Activated naive CD8-positive, alpha-beta T cell treated with anti-CD3 and anti-CD28 coated beads, Interleukin-2, amount 50 U/mL, for 16 hours (primary cell): ENCODE results near the gene TSGA10IP.

ENCODE experiments used
- DNase-seq: peaks from one replicate; pipeline ENCODE4 v3.0.0-alpha.2; 2020; ENCODE audit warnings: low read depth, low spot score

Gene TSGA10IP

DNA sequence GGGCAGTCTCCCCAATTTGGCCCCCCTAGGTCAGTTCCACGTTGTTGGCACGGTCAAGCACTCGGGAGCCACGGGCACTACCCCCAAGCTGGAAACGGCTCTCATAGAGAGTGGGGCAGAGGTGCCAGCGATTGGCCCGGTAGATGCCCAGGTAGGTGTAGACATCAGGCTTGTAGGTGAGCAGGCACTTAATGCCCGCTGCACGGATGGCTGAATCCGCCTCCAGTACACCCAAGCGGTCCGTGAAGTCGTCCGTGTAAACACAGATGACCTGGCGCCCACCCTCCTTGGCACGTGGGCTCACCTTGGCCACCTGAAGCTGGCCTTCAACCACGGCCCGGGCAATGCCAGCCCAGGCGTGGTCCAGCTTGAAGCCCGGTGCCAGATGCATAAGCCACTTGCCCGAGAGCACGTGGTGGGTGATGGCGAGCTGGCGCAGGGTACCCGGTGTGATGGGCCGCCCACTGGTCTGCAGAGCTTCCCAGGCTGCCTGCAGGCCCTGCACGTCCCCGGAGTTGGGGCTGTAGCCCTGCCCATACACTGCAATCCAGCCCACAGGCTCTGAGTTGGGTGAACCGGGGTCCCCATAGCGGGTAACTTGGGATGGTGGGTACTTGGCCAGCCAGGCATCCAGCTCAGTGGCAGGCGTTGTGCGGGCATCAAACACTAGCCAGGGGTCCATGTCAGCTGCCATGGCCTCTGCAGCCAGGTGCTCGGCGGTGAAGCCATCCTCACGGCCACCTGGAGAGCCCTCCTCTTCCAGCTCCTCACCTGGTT is 27.7 kb upstream of the TSGA10IP start:
- no peak for DNase-seq

DNA sequence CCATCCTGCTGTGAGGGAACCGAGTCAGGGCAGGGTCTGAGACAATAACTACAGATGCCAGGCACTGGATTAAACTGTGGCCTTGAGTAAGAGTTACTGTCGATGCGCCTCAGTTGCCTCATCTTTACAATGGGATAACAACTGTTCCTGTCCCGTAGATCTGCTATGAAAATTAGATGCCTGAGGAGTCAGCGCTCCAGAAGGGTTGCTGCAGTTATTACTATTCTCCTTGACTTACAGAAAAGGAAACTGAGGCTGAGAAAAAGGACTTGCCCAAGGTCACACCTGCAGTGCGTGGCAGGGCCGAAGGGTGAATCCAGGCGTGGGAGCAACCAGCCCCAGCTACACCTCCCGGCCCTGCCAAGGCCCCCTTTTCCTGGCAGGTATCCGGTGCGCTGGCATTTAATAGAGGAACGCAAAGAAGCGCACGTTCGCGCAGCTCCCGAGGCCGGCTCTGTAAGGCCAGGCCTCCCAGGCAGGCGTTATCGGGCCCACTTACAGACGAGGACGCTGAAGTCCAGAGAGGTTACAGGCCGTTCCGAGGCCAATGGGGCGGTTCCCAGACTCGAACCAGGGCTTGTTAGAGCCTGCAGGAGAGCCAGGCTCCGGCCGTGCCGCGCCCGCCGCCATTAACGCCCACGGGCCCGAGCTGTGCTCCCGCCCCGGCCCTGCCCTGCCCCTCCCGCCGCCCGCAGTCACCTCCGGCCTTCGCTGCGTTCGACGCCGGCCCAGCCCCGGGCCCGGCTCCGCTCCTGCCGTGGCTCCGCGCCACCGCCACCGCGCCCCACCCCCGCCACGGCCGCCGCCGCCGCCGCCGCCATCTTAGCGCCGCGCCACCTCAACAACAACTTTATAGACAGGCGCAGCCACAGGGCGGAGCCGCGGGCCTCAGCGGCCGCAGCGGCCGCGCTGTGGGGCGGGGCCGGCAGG is 26.8 kb upstream of the TSGA10IP start, which contains the start of gene C11orf68:
TSS of gene C11orf68 (minus strand) at position 852 of the 930 bp plus-strand sequence. CDS start at position 821, 31 bp downstream.
- DNase-seq = no peak

DNA sequence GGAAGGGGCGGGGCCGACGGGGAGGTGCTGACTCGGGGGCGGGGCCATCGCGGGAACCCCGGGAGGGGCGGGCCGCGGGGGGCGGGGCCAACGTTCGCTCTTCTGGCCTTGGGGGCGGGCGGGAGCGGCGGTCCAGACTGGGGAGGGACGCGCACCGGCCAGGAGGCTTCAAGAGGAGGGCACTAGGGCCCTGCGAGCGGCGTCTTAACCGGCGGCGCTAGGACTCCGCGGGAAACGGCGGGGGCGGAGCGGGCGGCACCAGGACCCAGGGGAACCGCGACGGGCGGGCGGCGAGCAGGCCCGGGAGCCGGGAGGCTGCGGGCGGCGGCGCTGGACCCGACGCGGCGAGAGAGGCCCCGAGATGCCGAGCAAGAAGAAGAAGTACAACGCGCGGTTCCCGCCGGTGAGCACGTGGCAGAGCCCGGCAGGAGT is 26.1 kb upstream of the TSGA10IP start, which contains the start of gene DRAP1:
TSS of gene DRAP1 (plus strand) at position 286 of the 432 bp plus-strand sequence. CDS start at position 362, 76 bp downstream.
- peak; percentile 97 for DNase-seq

DNA sequence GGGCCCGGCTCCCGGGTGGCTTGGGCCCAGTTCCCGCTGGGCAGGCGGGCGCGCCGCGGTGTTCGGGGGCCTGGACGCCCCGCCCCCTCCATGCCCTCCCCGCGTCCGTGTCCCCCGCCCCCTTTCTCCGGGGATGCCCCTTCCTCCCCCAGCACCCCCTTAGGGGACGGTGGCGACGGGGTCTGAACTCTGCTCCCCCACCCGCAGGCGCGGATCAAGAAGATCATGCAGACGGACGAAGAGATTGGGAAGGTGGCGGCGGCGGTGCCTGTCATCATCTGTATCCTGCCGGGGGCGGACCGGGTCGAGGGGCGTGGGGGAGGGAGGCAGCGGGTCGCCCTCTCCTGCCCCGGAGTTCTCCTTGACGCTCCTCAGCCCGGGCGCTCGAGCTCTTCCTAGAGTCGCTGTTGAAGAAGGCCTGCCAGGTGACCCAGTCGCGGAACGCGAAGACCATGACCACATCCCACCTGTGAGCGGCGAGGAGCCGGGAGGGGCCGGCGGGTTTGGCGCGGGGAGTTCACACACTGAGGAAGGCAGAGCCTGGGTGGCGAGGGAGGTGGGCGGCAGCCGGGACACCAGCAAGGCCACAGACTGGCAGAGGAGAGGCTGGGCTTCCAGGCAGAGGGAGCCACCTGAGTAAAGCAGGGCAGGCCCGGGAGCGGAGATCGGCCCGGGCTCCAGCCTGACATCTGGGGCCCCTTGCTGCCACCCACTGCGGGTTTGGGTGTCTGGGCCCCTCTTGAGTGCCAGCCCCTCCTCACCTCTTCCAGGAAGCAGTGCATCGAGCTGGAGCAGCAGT is 25.5 kb upstream of the TSGA10IP start:
- no peak for DNase-seq

DNA sequence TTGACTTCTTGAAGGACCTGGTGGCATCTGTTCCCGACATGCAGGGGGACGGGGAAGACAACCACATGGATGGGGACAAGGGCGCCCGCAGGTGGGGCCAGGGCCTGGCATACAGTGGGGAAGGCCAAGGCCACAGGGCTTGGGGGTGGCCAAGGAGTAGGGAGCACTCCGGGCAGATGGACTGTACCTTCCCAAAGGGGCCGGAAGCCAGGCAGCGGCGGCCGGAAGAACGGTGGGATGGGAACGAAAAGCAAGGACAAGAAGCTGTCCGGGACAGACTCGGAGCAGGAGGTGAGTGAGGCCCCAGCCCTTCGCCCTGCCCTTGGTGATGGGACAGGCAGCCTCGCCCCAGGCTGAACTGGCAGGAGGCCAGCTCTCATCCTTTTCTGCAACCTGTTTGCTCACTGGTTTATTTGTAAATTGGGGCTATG is 24.9 kb upstream of the TSGA10IP start:
- DNase-seq = no peak

DNA sequence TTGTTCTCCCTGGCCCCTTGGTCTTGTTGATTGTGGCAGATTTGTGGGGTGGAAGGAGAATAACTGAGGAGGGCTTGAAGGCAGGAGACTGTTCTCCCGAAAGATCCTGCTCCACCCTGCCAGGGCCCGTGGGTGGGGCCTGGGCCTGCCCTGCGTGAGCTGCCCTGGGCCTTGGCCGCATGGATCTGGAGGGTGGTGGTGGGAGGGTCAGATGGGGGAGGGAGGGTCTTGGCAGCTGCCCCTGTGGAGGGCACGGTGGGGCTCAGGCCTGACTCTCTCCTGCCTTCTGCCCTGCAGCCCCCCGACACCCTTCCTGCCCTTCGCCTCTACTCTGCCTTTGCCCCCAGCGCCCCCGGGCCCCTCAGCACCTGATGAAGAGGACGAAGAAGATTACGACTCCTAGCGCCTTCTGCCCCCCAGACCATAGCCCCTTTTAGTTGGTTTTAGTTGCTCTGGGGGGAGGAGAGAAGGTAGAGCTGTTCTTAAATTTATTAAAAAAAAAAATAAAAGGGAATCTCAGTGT is 24.2 kb upstream of the TSGA10IP start:
- no peak for DNase-seq

DNA sequence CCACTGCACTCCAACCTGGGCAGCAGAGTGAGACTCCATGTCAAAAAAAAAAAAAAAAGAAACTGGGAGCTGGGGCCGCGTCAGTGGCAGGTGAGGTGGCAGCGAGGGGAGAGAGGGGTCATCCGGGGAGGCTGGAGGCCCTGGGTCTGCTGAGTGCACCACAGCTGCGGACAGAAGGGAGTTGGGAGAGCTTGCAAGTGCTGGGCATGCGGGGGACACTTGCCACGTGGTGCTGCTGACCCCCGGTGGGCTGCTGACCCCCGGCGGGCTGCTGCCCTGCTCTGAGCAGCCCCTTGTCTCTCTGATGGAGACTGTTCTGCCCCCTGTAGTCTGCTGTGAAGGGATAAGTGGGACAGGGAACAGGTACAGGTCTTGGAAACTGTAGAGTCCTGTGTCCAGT is 23.4 kb upstream of the TSGA10IP start:
- no peak for DNase-seq

DNA sequence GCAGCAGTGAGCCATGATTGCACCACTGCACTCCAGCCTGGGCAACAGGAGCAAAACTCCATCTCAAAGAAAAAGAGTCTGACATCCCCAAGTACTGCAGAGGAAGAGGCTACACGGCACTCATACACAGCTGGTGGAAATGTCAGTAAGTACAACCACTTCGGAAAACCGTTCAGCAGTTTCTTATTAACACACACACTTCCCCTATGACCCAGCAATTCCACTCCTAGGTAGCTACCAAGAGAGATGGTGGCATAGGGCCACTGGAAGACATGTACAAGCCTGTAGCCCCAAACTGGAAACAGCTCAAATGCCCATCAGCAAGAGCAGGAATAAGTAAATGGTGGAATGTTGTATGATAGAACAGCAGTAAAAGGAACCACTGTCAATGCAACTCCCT is 22.7 kb upstream of the TSGA10IP start:
- DNase-seq = no peak

DNA sequence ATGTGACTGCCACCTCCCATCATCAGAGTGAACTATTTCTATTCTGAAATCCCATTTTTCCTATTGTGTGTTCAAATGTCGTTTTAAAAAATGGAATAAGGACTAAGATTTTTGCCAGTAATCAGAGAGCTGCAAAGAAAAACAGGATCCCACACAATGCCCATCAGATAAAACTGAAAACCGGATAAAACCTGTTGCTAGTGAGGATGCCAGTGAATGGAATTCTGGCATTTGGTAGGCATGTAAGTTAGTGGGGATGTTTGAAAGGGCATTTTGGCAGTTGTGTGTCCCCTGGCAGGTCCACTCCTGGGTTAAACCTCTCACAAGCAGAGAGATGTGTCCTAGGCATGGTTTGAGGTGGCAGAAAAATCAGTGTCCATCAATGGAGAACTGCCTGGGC is 19.9 kb upstream of the TSGA10IP start:
- no peak for DNase-seq

DNA sequence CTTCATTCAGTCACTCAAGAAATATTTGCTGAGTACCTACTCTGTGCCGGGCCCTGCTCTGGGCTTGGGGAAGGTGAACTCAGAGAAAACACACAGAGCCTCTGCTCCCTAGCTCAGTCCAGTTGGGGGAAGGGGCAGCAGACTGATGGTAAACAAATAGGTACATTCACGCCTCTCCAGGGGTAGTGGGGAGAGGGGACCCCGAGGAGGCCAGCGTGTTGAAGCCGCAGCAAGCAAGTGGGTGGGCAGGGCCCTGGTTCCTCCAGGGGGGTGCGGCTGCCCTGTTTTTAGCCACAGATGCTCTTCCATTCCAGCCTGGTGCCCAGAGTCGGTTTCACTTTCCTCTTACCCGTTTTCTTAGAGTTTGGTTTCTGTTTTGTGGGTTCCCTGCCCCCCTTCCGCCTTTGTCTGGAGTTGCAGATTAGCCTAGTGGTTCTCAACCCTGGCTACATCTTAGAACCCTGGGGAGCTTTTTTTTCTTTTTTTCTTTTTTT is 17.3 kb upstream of the TSGA10IP start:
- DNase-seq = peak; percentile 64

DNA sequence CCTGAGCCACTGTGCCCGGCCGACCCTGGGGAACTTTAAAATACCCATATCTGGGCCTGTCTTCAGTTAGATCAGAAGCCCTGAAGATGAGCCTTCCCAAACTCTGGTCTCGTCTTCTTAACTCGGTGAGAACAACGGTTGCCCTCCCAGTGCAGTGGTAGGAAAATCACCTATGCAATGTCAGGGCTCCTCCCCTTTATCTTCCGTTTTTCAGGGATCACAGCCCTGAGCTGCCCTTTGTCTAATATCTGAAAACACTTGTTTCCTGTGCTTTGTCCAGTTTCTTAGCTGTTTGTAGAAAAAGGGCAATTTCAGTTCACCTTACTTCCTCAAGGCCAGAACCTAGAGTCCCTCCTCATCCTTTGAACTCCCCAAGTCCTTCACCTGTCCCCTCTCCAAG is 16.6 kb upstream of the TSGA10IP start:
- no peak for DNase-seq

DNA sequence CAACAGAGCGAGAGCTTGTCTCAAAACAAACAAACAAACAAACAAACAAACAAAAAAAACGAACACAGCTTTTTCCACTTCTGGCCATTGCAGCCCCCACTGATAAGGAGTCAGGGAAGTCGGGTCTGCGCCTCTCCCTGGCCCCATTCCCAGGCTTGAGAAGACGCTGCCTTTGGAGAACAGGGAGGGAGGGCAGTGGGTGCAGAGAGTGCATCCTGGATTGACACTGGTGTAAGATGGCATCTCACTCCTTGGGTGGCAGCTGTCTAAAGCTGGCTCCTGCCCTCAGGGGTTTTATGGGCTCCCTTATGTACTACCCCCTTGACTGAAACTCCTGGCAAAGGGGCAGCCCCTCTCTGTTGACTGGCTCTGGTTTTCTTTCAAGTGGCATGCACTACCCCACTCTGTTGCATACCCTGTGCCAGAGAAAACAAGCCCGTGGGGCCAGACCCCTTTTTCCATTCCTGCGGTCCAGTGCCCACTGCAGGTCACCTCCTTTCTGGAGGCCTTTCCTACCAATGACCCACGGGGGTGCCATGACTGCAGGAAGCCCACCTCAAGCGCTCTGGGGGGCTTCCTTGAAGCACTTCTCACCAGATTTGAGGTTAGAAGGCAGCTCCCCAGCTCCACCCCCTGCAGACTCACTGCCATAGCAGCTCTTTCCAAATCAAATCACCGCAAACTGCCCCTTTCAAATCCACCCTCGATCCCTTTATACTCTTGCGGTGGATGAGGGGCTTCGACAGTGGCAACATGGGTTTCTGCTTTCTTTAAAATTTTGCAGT is 13.3 kb upstream of the TSGA10IP start:
- DNase-seq = no peak

DNA sequence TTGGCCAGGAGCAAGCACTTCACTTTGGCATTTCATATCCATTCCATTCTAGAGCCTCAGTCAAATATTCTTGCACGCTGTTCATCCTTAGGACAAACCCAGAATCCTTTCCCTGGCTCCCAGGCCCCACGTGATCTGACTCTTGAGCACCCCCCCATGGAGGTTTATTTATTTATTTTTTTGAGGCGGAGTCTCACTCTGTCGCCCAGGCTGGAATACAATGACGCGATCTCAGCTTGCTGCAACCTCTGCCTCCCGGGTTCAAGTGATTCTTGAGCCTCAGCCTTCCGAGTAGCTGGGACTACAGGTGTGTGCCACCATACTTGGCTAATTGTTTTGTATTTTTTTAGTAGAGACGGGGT is 12.7 kb upstream of the TSGA10IP start:
- DNase-seq = no peak

DNA sequence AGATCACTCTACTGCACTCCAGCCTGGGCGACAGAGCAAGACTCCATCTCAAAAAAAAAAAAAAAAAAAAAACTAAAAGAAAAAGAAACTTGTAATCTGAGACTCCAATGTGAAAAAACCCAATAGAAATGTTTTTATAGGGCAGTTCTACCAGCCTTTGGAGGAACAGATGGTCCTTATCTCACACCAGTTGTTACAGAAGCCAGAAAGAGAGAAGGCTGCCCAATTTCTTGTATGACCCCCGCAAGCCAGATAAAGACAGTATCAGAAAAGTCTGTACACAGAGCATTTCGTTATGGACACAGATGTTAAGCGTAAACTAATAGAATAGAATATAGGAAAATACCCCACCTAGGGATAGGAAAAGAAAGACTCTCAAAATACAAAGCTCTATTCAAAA is 11.3 kb upstream of the TSGA10IP start:
- DNase-seq = no peak

DNA sequence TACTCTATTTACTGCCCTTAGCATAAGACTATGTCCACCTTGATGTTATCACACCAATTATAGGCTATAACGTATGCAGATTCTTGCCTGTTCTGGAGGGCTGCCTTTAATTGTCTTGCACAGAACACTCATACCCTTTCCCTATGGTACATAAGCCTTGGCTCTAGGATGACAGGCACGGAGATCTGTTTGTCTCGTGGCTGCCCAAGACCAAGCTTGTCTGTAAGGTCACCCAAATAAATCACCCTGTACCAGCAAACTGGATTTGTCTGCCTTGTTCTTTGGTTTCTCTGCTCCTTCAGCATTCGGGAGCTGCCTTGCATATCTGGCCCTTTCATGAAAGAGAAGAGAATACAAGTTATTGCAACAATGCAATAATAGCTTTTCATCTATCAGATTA is 7.5 kb upstream of the TSGA10IP start:
- DNase-seq = no peak

DNA sequence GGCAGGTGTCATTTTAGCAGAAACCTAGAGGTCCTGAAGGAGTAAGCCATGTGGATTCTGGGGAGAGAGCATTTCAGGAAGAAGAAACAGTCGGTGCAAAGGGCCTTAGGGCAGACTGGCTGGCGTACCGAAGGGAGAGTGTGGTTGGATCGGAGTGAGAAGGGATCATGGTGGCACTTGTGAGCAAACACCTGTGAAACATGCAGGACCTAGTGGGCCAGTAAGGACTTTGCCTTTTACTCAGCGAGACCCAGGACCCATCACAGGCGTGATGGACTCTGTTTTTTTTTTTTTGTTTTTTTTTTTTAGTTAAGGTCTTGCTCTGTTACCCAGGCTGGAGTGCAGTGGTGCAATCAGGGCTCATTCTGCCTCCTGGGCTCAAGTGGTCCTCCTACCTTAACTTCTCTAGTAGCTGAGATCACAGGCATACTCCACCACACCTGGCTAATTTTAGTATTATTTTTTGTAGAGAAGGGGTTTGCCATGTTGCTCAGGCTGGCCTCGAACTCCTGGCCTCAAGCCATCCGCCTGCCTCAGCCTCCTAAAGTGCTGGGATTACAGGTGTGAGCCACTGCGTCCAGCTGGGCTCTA is 3.5 kb upstream of the TSGA10IP start:
- no peak for DNase-seq

DNA sequence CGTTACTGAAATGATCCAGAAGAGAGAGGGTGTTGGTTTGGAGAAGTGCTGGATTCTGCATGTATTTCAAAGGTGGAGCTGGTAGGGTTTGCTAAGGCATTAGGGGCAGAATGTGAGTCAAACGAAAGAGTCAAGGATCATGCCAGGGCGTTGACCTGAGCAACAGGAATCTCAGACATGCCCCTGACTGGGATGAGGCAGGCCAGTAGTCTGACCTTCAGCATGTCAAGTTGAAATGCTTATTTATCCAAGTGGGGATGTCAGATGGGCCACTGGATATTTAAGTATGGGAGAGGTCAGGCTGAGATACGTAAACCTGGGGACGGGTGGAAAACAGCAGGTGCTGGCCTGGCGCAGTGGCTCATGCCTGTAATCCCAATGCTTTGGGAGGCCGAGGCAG is 2.7 kb upstream of the TSGA10IP start:
- DNase-seq = no peak

DNA sequence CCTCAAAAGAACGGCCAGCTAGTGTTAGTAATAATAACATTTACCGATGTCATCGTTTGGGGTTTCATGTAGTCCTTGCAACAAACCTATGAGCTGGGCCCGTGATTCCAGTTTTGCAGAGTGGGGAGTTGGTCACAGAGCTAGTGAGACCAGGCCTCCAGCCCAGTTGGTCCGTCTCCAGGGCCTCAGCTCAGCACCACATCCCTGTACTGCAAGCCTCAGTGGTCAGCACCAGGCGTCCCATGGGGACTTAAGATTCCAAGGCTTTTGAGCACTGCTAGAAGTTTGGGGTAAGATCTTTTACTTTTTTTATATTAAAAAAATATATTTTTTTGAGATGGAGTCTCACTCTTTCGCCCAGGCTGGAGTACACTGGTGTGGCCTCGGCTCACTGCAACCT is 1.1 kb upstream of the TSGA10IP start:
- no peak for DNase-seq

DNA sequence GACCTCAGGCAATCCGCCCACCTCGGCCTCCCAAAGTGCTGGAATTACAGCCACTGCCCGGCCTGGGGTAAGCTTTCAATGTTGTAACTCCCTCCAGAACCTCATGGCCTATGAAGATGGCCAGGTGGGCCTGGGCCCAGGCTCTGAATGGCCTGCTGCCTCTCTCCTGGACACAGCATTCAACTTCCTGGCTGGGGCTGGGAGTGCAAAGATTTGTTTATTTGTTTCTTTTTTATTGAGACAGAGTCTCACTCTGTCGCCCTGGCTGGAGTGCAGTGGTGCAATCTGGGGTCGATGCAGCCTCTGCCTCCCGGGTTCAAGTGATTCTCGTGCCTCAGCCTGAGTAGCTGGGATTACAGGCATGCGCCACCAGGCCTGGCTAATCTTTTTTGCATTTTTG is 513 bp upstream of the TSGA10IP start:
- DNase-seq = no peak

DNA sequence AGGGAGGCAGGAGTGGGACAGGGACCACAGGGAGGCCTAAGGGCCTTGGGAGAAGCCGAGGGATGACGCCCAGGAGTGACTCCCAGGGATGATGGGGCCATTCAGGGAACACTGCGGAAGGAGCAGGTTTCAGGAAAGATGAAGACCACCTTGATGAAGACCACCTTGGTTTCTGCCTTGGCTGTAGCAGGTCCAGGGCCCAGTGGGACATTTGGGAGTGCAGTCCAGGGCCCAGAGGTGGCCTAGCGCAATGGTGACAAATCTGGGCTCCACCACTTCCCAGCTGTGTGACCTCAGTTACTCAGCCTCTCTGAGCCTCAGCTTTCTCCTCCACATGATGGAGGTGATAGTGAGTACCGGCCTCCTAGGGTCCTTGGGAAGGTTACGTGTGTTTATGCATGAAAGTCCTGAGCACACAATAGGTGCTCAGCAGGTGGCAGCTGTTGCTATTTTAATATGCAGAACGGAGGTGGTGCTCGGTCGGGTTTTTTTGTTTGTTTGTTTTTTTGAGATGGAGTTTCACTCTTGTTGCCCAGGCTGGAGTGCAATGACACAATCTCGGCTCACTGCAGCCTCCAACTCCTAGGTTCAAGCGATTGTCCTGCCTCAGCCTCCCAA is 770 bp downstream of the TSGA10IP start:
- no peak for DNase-seq
